HTERT RPE-1 (cell line): ENCODE results near the gene CA5A.
"Not testable (repeated sequence)": the region's sequence is repeated elsewhere in the genome, so short reads cannot be mapped to it uniquely, and the experiment has no call there.

Source experiments
- in situ Hi-C: fragments of 300-500 bp; cut with MboI; formaldehyde crosslinking; loops from 4 replicates; pipeline ENCODE4 v1.14.3; 2020; ENCODE audit warnings: low sequenced_read_pairs

Gene CA5A

GRCh38 chr16:87936375-87937230 is at the start of gene CA5A:
CA5A (minus strand) TSS chr16:87936529; CDS start chr16:87936450, 79 bp downstream.
- in situ Hi-C loops = no loop called here

- in situ Hi-C loops = not testable (repeated sequence)
These were observed 49.2 kb upstream of the CA5A start for GRCh38 chr16:87985493-87985892.

- in situ Hi-C loops = no loop called here
These were observed 48.4 kb upstream of the CA5A start for GRCh38 chr16:87984632-87985267.

GRCh38 chr16:87984180-87984579 is 47.9 kb upstream of the CA5A start:
- in situ Hi-C loops = not testable (repeated sequence)

GRCh38 chr16:87983737-87984097 is 47.4 kb upstream of the CA5A start:
- in situ Hi-C loops = not testable (repeated sequence)

- in situ Hi-C loops = not testable (repeated sequence)
These were observed 46.9 kb upstream of the CA5A start for GRCh38 chr16:87983072-87983736.

- in situ Hi-C loops = no loop called here
These were observed 46.3 kb upstream of the CA5A start for GRCh38 chr16:87982581-87983041.

- in situ Hi-C loops = not testable (repeated sequence)
These were observed 45.0 kb upstream of the CA5A start for GRCh38 chr16:87981376-87981775.

GRCh38 chr16:87979911-87980630 is 43.7 kb upstream of the CA5A start:
- in situ Hi-C loops = not testable (repeated sequence)

GRCh38 chr16:87979352-87979751 is 43.0 kb upstream of the CA5A start:
- in situ Hi-C loops = no loop called here

- in situ Hi-C loops = no loop called here
These were observed 41.8 kb upstream of the CA5A start for GRCh38 chr16:87978127-87978526.

GRCh38 chr16:87976665-87977064 is 40.3 kb upstream of the CA5A start:
- in situ Hi-C loops = no loop called here

GRCh38 chr16:87974178-87974577 is 37.8 kb upstream of the CA5A start:
- in situ Hi-C loops = no loop called here

GRCh38 chr16:87973717-87974116 is 37.4 kb upstream of the CA5A start:
- in situ Hi-C loops = no loop called here

- in situ Hi-C loops = no loop called here
These were observed 35.6 kb upstream of the CA5A start for GRCh38 chr16:87971933-87972332.

GRCh38 chr16:87970186-87970585 is 33.9 kb upstream of the CA5A start:
- in situ Hi-C loops = no loop called here

- in situ Hi-C loops = no loop called here
These were observed 32.2 kb upstream of the CA5A start for GRCh38 chr16:87968541-87968940.

GRCh38 chr16:87966685-87967185 is 30.4 kb upstream of the CA5A start:
- in situ Hi-C loops = no loop called here

GRCh38 chr16:87966064-87966645 is 29.8 kb upstream of the CA5A start:
- in situ Hi-C loops = no loop called here

GRCh38 chr16:87965417-87965816 is 29.1 kb upstream of the CA5A start:
- in situ Hi-C loops = no loop called here
